NCI-H1436 treated with DMSO at 0.1 percent for 48 hours (cell line): ENCODE results near the gene MEPCE.

Experiments
- DNase-seq: peaks from one replicate; lab custom pipeline; 2025; lab: John Stamatoyannopoulos, UW

Gene MEPCE

DNA sequence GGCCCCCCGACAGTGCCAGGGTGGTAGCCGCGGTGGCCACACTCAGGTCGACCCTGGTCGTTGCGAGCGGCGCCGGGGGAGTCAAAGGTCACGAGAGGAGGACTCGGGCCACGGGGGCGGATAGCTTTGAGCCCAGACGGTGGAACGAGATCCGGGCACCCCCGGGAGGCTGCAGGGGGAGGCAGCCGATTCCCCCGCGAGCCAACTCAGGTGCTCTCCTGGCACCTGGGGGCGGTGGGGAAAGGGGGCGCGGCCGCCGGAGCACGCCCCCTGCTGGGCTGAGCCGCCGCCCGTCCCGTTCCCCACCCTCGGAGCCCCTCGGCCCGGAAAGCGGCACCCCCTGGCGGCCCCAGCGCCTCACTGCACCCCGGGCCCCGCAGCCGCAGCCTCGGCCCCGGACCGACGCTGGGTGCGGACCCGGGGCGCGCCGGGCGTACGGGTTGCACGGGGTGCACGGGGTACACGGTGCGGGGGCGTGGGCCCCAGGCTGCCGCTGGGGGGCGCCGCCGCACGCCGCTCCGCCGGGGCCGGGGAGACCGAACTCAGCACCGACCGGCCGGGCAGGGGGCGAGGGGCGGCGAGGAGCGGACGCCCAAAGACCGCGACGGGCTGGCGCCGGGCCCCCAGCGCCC is 53.6 kb downstream of the MEPCE start:
- no peak for DNase-seq
